Fibroblast of peridontal ligament (primary cell): ENCODE data around the gene PYGO2.
"Not testable (repeated sequence)": the region's sequence is repeated elsewhere in the genome, so short reads cannot be mapped to it uniquely, and the experiment has no call there.

Source experiments
- DNase-seq: peaks from one replicate; pipeline ENCODE4 v3.0.0-alpha.2; 2010; ENCODE audit errors: extremely low read depth

The PYGO2 gene

DNA sequence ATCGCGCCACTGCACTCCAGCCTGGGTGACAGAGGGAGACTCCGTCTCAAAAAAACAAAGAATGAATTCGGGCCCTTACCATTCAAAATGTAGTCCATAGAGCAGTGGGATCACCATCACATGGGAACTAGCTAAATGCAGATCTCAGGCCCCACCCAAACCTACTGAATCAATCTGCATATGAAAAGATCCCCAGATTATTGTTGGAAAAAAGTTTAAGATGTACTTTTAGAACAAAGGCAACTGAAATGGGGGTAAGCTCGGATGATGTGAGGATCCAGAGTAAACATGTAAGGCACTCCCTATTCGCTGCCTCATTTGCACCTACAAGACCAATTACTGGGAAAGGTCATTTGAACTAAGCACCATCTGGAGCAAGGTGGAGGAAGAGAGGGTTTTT lies 20.8 kb upstream of the PYGO2 start:
- no peak for DNase-seq

DNA sequence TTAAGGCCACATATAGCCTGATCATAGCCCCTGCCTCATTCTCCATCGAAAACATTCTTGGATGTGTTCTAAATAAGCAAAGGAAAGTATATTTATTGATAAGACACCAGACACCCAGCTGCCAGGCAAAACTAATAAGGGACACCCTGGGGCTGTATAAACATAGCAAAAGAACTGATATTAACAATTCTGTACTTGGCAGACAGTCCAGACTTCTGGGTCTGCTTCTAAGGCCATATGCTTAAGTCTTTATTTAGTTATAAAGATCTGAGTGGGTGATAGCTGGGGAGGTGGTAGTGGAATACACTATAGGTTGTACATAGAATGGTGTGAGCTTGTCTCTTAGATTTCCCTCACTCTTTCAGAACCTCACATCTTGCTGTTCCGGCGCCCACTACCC lies 16.8 kb upstream of the PYGO2 start:
- no peak for DNase-seq

DNA sequence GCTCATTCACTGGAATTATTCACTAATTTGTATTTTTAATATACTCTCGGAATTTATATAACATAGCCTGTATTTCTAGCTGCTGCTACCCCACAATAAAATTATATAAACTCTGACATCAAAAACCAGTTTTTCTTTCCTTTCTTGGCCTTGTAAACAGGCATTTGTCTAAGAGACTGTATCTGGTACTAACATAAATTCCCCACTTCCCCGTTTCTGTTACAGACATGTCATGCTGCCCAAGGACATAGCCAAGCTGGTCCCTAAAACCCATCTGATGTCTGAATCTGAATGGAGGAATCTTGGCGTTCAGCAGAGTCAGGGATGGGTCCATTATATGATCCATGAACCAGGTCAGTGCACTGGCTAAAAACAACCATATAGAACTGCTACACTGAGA lies 16.2 kb upstream of the PYGO2 start:
- DNase-seq, result not testable (repeated sequence)

DNA sequence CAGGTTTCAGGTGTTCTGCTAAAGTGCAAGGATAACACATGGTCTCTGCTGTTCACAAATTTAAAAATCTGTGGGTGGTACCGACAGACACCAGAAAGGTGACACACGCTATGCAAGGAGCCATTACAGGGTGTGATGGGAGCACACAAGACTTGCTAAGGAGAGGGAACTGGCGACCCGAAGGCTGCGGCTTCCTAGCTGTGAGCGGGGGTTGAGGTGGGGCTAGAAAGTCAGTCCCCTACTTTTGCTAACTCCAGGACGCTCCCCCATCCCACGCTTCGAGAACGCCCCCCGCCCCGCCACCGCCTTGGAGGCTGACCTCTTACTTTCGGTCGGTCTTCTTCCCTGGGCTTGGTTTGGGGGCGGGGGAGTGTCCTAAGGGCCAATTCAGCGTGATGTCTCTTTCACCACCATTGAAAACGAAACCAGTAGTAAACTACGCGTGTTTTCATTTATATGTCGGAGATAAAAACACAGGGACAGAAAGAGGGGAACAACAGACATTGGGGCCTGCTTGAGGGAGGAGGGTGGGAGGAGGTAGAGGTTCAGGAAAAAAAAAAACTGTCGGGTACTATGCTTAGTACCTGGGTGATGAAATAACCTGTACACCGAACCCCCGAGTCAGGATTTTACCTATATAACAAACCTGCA lies 14.0 kb upstream of the PYGO2 start:
- DNase-seq, result peak; percentile 72

DNA sequence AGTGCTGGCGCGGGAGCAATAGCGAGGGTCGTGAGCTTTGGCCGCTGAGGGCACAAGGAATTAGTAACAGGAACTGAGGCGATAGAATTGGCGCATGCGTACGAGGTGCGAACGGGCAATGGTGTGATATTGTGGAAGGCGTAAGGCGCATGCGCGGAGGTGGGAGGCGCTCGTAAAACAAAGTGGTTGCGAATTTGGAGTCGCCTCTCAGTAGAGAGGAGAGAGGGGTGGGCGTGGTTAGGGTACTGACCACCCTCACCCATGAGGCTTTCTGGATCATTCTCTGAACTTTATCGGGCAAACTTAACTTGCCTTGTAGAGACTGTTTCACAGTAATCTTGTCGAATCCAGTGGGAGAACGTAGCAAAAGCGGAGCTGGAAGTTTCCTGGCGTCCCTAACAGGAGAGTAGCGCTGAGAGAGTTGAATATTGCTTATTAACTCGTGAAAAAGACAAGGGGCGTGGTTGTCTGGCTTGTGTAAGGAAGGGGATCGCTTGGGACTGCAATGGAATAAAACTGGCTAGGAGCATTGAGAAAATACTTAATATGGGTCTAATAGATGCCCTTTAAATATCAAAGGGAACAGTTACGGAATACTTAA lies 13.3 kb upstream of the PYGO2 start:
- peak; percentile 97 for DNase-seq

DNA sequence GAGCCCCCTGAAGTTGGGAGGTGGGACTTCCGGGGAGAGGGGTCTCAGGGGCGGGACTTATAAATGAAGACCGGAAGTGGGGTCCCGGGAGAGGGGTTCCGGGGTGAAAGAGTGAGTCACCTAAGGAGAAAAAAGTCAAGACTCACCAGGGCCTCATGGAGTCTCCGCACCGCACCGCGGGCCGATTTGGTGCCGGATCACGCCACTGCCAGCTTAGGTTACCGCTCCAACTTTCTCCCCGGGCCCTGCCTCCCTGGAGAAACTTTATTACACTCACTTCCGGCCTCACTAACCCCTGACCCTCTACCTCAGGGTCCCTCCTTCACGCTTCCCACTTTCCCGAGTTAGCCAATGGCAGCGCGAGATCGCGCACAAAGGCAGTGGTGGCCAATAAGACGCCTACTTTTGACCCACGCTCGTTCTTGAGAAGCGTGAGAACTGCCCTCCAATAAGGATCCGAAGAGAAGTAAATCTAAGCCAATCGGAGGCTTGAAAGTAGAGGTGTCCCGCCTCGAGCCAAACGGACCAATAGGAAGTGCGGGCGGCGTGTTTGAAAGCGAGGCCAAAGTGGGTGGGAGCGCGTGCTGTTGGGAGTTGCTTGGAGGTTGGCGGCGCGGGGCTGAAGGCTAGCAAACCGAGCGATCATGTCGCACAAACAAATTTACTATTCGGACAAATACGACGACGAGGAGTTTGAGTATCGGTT lies 12.7 kb upstream of the PYGO2 start, which contains the start of gene CKS1B:
Gene CKS1B, plus strand, starts transcription at position 580 of the 706 bp plus-strand sequence. Its CDS starts 65 bp downstream, at position 645.
- peak; percentile 100 for DNase-seq

DNA sequence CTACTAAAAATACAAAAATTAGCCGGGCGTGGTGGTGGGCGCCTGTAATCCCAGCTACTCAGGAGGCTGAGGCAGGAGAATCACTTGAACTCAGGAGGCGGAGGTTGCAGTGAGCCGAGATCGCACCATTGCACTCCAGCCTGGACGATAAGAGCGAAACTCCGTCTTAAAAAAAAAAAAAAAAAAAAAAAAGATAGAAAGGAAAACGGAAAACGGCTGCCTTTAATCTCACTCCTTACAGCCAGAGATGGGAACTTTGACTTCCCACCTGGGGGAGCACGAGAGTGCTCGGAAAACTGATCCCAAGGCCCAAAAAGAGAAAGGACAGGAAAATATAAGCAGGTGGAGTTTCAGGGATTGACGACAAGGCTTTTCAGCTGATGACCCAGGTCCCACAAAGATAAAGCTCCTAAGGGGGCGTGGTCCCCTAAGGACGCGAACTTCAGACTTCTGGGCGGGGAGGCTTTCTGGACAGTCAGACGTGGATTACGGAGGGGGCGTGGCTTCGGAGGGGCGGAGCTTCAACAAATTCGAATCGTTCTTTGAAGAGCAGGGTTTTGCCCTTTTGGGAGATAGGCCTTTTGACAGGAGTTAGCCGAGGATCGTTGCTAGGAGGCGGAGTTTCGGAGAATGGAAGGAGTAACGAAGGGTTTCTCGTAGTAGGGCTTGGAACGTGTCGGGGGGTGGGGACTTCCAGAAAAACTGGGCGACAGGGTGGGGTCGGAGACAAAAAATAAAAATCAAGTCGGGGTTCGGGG lies 11.9 kb upstream of the PYGO2 start:
- DNase-seq, result peak; percentile 95

DNA sequence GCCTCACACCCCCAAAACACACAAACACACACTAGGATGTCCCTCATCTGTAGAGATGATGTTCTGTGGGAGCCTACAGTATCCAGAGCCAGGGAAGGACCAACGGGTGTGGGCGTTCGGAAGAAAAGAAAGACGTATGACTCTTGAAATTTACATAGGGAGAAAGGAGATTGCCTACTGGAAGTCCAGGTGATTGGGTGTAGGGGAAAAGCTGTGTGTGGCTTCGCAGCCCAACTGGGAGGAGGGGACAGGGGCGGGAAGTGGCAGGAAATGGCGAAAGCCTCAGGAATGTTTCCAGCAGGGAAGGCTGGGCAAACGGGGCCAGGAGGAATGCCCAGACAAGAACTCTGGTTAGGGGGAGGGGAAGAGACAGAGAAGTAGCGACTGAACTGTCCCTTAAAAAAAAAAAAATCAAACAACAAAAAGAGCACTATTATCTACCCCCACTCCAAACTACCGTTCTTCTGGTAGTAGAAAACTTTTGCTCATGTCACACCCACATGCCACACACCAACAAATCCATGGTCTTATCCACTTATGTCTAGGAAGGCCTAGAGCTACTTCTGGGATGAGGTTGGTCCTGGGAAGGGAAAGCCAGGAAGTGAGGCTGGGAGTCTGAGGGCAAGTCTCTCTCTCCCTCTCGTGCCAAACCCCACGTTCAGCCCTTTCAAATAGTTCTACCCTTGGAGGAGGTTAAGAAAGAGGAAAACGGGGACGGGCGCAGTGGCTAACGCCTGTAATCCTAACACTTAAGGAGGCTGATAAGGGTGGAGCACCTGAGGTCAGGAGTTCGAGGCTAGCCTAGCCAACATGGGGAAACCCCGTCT lies 11.1 kb upstream of the PYGO2 start:
- peak; percentile 85 for DNase-seq

DNA sequence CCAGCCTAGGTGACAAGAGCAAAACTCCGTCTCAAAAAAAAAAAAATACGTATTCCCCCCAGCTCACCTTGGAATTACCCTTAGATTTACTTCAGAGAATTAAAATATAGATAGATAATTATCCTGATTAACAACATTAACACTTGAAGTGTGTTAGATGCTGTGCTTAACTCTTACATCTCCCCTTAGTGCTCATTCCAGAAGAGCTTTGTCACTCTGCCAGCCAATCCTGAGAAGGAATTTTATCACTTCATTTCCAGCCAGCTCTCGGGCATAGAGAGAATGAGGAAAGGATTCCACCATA lies 10.6 kb upstream of the PYGO2 start:
- no peak for DNase-seq

DNA sequence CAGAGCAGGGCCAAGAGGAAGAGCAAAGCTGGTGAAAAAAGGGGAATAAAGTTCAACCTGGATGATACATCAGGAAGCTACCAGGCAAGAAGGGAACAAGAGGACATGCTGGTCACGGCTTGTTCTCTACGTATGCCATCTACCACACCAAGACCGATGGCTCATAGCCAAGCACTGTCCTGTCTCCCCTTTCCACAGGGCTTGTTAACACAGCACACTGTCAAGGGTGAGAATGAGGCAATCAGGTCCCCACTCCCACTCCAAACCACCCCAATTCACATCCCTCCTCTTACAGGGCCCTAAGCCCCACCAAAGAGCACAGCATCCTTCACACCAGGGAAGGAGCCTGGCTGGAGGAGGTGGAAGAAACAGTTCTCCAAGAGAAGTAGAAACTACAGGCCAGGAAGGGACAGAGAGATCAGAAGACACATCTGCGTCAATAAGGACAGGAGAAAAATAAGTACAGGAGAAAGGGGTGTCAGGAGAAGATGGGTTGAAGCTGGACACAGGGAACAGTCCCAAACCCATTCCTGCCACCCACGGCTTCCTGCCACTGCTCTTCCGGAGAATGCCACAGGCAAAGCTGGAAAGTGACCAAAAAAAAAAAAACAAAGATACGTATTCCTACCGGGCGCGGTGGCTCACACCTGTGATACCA lies 9.9 kb upstream of the PYGO2 start:
- no peak for DNase-seq

DNA sequence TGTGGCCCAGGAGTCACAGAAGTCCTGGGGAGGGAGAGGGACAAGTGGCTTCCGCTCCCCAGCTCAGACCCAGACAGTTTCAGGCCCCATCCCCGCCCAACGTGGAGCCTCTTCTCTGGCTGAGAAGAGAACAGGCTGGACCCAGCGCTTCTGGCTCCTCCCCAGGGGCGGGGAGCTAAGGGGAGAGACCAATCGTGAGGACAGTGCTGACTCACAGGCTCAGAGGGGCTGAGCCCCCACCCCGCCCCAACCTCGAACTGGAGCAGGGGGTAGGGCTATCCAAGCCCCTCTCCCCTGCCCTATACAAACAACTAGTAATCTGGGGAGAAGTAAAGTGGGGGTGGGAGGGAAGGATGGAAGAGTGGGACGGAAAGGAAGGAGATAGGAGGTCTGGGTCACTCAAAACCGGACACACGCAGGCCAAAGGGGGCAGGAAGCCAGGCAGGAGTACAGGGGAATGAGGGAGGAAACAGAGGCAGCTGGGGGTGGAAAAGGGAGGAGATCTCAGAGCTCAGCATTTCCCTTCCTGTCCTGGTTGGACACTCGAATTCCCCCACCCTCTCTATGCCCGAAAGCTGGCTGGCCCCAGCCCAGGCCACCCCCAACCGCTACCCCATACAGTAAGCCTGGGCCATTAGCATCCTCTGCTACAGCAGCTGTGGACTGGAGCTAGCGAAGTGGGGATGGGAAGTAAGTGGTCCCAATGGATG lies 9.2 kb upstream of the PYGO2 start, which contains the start of gene SHC1:
Gene SHC1, minus strand, starts transcription at position 117 of the 710 bp plus-strand sequence. CDS start 221 bp downstream, outside the sequence.
- DNase-seq, result peak; percentile 90

DNA sequence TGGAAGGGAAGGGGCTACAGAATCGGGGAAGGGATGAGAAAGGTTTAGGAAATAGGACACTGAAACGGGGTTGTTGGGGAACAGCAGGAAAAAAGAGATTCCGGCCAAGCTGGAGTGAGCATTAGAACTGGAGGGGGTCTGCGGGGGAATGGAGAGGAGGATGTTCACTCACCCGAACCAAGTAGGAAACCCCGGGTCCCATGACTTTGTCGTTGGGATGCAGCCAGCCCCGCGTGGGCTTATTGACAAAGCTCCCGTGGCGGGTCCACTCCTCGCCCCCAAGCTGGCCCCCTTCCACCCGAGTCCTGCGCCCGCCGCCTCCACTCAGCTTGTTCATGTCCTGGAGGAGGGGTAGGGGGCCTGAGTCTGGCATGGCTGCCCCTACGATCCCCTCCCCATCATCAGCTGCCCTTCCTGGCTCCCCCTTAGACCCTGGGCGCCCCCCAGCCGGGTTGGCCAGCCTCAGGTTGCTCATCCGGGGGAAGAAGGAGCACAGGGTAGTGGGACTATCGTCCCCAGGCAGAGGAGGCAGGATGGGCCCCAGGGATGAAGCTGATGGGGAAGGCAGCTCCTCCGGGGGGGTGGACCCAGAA lies 8.4 kb upstream of the PYGO2 start:
- no peak for DNase-seq

DNA sequence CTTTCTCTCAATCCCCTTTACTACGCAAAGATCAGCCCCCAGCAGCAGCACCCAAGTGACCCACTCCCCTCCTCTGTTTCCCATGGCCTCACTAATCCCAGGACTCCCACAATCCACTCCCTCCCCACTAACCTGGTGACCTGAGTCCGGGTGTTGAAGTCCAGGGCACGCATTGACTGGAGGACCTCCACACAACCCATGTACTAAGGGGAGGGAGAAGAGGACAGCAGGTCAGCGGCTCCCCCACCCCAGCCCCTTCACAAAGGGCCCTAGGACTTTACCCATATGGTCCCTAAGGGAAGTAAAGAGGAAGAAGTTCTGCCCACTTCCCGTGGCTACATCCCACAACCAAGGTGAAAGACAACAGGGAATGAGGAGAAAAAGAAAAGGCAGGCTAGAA lies 7.7 kb upstream of the PYGO2 start:
- DNase-seq, result no peak

DNA sequence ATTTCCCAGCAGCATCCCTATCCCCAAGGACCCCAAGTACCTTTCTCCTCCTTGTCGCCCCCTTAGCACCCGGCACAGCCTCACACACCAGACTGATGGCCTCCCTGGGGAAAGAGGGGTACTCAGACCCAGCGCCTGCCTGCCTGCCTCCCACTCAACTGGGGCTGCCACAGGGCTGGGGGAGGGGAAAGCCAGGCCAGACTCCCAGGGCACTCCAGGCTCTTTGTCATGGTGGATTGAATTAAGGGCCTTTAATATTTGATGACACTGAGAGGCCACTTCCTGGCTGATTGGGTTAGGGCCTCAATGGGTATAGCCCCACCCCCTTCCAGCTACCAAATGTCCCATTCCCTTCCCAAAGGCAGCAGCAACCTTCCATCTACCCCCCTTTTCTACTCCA lies 7.1 kb upstream of the PYGO2 start:
- no peak for DNase-seq

DNA sequence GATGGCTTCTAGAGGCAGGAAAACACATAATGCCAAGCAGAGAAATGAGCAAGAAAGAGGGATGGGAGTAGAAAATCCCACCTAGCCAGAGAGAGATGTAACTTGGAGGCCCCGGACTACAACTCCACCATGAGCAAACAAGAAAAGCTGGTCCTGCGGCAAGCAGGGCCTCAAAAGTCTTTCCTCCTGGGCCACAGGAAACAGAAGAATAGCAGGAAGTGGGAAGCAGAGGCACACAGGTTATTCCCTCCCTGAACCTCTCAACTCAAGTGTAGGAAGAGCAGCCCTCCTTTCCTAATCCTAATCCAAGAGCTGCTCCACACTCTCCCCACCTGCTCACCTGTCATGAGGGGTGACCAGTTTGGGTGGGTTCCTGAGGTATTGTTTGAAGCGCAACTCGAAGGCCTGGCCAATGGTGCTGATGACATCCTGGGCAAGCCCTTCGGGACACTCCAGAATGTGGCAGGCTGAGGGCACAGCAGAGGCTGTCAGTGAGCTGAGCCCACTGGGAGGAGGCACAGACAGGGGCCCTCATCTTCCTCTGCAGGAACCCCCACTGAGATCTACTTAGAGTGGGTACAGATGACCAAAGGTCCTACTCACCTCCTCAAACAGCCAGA lies 5.9 kb upstream of the PYGO2 start:
- DNase-seq, result no peak

DNA sequence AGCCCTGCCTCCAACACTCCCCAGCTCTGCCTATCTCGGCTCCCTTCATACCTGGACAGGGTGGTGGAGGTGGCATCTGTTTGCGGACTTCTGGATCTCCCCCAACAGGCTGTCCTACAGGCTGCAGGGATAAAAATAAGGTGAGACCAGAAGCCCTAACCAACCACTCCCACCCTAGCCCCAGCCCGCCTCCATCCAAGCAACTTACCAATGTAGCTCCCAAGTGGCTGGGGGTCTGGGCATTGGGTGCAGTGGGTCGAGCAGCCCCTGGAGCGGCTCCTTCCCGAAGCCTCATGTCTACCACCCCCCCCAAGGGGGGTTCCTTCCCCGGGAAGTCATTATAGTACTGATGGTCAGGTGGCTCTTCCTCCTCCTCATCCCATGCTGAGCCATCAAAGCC lies 4.5 kb upstream of the PYGO2 start:
- no peak for DNase-seq

DNA sequence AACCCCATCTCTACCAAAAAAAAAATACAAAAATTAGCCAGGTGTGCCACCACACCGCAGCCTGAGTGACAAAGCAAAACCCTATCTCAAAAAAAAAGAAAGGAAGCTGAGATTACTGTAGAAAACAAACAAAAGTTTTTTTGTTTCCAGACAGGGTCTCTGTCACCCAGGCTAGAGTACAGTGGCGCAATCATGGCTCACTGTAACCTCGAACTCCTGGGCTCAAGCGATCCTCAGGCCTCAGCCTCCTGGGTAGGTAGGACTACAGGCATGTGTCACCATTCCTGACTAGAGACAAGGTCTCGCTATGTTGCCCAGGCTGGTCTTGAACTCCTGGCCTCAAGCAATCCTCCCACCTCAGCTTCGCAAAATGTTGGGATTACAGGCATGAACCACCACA lies 2.8 kb upstream of the PYGO2 start:
- DNase-seq, result no peak

DNA sequence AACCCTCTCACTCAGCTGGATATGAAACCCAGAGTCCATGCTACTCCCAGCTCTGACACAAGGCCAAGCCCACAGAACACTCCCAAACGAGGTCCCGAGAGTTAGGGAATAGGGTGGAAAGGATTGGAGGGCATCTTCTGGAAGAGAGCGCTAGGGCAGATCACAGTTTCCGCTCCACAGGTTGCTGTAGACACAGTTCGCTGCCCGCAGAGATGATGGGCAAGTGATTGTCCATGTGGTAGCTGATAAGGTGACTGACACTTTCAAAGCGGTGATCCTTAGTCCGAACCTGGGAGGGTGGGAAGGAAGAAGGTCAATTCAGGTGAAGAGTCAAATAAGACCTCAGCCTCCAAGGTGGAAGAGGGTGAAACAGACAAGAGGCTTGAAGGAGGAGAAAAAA lies 2.1 kb upstream of the PYGO2 start:
- DNase-seq, result no peak

DNA sequence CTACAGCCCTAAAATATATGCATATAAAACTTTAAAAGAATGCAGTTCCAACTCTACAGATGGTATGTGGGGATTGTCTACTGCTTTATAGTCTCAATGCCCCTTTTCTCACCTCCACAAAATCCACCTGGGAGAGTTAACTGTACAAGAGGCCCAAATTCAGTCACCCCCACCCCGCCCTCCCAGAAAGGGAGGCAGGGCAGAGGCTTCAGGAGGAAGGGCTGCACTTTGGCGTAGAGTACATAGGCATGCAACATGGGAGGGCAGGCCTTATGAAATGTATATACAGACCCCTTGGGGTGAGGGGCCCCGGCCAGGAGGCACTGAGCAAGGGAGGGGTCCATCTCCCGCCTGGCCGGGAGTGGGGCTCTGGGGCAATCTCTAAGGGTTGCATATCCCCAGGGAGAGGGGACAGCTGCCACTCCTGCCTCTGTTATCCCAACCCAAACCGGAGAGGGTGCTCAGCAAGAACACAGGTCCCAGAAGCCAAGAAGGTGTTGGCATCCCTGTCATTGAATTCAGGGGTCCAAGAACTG lies 1.3 kb upstream of the PYGO2 start:
- DNase-seq, result no peak
